GM21367 (cell line): ENCODE data around the gene DIAPH1.
"Not testable (repeated sequence)": the region's sequence is repeated elsewhere in the genome, so short reads cannot be mapped to it uniquely, and the experiment has no call there.

ENCODE experiments used
- ATAC-seq: cut with Tn5 transposase; IDR thresholded peaks from one replicate; pipeline ENCODE4 v1.9.1; 2021; ENCODE audit not compliant: unreplicated experiment

The DIAPH1 gene

DNA sequence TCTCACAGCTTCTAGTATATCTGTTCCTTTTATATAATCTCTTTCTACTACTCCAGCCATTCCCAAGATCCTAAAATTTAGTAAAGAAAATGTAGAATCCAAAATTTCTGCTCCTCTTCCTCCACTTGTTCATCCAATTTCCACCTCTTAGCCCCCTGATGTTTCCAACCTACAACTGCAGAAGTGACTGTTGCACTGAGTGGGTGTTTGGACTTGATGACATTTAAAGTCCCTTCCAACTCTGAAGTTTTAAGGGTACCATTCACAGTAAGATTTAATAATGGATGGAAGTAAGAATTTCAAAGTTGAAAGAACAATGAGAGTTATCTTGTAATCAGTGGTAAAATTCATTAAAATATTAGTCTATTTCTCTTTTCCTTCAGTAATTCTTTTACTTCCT, 5.5 kb downstream of the DIAPH1 start:
- ATAC-seq = no peak

DNA sequence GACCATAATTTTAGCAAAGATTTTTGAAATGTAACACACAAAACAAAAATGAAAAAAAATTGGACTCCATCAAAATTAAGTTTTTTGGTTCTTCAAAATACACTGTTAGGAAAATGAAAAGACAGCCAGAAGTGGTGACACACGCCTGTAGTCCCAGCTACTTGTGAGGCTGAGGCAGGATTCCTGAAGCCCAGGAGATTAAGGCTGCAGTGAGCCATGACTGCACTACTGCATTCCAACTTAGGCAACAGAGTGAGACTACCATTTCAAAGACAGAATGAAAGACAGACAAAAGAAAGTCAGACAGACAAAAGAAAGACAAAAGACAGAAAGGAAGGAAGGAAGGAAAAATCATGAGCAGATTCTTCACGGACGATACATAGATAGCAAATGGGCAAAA, 7.5 kb downstream of the DIAPH1 start:
- no peak for ATAC-seq

DNA sequence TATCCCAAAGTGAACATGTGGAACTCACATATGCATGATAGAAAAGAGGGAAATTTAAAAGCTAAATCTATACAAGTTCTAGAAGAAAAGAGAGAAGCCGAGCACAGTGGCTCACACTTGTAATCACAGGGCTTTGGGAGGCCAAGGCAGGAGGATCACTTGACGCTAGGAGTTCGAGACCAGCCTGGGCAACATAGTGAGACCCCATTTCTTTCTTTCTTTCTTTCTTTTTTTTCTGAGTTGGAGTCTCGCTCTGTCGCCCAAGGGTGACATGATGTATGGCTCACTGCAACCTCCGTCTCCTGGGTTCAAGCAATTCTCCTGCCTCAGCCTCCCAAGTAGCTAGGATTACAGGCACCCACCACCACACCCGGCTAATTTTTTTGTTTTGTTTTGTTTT, 8.9 kb downstream of the DIAPH1 start:
- ATAC-seq = not testable (repeated sequence)

DNA sequence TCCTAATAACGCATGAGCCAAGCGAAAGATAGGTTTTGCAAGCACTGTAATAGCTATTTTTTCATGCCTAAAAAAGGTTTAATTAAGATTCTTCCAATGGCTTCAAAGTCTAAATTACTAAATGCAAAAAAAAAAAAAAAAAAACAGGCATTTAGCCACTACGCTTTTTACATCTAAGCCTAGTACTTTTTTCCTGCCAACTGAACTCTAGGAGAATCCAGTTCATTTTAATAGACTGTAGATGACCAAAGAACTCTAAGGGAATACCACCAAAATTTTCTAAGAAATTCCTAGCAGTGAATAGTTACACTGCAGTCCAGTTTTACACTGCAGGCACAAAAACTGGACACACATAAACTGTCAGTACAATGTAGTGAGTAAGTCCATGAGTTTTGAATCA, 9.8 kb downstream of the DIAPH1 start:
- no peak for ATAC-seq

DNA sequence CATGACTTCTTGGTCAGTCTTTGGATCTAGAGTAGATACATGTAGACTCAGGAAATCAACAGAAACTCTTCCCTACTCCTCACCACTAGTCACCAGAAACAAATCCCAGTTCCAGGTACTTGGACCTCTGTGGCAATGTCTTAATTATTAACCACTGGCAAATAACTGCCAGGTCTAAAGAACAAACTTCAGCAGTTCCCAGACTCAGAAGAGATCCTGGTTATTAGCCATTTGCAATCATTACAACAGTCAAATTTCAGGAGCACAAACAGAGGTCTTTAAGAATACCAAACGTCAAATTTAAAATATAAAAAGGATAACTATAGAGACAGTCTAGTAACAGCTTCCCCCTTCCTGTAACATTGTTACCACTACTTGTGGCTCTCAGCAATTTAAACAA, 10.2 kb downstream of the DIAPH1 start:
- no peak for ATAC-seq

DNA sequence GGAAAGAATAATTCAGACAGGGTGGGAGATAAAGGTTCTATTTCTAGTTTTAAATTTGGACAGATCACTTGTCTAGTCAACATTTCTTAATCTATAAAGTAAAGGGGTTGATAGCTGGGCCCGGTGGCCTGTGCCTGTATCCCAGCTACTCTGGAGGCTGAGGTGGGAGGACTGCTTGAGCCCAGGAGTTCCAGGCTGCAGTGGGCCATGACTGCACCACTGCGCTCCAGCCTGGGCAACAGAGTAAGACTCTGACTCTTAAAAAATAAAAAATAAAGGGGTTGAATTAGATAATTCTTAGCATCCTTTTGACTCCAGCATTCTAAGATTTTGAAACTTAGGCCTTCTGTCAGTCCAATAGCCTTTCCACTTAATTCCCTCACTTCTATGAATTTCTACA, 10.8 kb downstream of the DIAPH1 start:
- no peak for ATAC-seq

DNA sequence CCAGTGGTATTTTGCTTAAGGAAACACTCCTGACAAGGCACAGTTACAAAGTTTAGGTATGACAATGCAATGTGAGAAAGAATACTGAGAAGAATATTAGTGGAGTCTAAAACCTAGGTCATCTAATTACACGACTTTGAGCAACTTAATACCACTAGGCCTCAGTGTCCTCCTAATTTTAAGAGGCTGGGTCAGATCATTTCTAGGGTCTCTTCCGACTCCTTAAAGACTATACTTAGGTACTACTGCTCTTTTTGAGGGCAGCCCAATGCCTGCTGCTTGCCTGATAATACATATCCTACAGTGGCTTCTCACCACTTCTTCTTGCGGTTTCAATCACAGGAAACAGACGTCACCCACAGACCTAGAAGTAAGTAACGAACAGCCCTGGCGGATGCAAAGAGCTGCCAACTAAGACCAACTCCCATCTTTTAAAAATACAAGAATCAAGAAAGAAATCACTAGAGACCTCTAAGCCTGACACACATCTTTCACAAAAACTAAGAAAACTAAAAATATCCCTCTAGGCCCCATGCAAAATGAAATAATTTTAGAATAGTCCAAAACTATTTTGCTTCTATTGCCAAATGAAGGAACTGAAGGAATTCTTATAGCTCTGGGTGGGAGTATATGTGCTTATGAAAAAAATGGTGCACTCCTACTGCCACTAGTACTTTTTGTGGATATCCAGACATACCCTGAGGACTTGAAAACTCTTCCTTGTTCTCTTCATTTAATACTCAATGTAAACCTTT, 13.1 kb downstream of the DIAPH1 start:
- ATAC-seq = peak; percentile 95

DNA sequence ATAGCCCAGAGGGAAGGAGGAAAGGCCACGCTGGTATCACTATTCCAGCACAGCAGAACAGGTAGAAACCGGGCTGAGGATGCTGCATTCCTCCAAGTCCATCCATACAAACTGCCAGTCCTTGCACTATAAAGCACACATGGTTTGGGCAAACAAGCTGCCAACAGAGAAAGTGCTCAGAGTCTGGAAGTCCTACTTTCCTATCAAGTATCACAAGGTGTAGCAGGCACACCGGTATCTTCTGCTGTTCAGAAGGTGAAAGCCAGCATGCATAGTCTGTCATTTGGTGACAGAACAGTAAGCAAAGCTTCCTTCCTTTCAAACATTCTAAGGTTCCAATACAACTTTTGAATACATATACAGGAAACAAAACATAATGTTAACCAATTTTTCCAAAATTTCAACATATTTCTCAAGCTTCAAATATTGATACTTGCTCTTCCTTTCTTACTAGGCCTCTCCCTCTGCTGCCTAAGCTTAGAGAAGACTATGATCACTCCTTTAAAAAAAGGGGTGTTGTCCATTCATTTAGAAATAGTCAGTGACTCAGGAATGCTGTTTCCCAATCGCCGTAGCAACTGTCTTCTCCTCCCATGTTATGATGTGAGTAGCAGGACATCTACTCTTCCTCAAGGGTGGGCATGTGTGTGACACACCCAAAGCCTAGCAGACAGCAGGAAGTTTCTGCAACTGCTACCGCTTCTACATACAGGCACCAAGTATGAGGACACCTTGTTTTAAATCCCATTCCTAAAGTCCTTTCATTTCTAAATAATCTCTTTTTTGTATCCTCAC, 14.7 kb downstream of the DIAPH1 start:
- ATAC-seq = no peak

DNA sequence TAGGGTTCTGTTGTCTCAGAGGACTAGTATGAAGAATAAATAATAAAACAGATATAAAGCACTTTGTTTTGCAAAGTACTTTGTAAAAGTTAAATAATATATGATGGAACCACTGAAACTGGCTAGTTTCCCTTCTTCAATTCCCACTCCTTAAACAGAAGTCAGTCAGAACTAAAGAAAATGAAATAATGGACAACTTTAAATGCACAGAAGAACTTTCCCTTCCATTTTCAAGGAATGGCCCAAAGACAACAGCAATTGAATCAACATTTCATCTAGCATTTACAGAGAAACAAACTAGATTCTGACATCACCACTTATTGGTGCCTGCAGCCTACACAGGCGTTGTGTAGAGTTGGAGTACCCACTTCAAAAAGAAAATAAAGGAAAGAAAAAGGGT, 16.2 kb downstream of the DIAPH1 start:
- ATAC-seq = no peak

DNA sequence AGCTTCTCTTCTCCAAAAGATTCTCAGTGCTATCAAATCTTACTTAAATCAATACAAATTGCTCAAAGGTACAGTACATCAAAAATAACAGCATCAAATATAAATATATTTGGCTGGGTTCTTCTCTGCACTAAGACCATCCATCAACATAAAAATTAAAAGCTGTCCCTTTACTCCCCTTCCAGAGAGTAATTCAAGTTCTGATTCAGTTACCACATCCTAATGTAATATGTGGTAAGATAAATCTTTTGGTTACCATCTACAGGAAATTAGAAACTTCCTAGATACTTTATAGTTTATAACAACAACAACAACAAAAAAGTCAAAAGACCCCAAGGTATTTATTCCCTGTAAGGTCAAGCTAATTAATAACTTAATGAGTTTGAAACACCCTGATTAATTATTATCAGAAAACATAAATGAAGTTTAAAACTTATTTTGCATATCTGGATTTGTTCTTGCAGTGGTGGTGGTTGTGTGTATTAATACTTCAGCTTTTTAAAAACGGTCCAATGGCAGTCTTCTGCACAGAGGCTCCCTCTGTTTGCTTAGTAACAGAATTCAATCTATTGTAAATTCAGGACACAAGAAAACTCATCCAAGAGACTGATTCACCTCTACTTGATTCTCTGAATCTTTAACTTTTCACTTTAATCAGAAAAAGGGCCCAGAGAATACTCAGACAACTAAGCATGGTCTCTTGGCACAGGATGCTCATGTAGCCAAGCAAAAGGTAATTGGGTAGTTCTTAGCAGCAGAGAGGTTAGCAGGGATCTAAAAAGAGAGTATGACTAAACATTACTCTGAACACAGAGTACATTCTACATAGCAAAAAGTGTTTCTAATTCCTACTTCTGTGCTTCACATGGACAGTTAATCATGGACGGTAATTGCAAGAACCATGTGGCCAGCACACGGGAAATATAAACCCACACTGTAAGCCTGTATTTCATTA, 20.1 kb downstream of the DIAPH1 start:
- peak; percentile 45 for ATAC-seq

DNA sequence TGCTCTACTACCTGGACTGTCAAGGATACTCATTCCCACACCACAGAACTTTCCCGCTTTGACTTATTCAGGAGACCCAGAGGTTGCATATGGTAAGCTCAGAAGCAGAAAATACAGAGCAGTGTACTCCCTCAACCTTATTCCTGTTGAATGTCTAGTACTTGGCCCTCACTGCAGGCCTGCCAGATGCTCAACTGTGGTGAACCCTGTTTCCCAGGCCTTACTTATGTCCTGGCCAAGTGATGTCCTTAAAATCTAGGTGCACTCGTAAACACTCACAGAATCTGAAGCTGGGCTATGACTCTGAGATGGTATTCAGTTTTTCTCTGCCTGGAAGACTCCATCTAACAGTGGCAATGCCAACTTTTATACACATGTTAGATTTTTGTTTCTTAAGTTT, 21.0 kb downstream of the DIAPH1 start:
- ATAC-seq = no peak

DNA sequence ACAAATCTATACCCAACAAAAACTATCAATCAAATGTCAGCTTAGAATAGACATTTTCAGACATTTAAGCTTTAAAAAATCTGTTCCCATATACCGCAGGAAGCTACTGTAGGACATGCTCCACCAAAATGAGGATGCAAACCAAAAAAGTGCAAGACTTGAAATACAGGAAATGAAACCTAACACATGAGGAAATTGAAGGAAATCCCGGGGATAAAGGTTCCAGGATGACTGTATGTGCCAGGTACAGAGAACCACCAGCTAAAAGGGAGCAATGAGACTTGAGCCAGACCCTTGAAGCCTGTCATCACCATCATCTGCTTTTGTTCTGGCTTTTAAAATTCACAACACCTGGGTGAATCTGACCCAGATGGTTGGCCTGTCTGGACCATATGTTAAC, 21.4 kb downstream of the DIAPH1 start:
- no peak for ATAC-seq

DNA sequence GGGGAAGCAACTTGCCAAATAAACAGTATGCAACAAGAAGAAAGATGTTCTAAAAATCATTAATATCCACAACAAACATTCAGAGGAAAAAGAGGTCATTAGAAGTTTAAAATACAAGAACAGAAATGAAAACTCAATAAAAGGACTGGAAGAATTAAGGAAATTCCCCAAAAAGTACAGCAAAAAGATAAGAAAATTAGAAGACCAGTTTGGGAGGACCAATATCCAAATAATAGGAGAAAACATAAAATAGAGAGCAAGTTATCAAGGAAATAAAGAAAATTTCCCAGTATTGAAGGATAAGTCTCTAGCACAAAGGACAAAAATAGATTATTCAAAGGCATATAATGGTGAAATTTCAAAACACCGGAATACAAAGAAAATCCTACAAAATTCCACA, 21.9 kb downstream of the DIAPH1 start:
- ATAC-seq = no peak

DNA sequence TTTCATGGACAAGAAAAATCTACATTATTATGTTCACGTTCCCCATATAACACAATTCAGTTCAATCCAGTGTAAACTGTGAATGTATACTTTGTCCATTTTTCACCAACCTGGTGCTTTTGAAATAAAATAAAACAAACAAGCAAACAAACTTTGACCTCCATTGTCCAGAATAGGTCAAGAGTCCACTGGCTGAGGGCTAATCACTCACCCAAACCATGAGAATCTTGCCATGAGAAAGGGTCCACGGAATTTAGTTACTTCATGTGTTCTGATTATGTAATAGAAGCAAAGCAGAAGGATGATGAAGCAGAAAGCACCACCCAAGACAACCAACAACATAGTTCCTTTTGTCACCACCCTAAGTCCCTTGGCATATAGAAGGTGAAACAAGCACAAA, 28.7 kb downstream of the DIAPH1 start:
- no peak for ATAC-seq

DNA sequence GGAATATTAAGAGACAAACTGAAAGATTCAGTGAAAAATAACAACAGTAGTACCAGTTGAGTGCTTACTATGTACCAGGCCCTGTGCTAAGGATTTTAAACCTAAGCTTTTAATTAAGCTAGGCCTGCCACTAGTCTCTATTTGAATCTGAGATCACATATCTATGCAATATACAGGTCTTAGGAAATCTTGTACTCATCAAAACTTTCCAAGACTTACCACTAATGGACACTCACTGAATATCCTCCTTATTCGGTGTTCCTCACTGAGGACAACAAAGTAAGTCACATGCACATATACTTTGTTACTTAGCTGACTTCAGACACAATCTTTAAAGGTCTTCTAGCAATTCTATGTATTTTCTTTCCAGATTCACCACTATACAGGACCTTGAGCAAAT, 32.6 kb downstream of the DIAPH1 start:
- no peak for ATAC-seq

DNA sequence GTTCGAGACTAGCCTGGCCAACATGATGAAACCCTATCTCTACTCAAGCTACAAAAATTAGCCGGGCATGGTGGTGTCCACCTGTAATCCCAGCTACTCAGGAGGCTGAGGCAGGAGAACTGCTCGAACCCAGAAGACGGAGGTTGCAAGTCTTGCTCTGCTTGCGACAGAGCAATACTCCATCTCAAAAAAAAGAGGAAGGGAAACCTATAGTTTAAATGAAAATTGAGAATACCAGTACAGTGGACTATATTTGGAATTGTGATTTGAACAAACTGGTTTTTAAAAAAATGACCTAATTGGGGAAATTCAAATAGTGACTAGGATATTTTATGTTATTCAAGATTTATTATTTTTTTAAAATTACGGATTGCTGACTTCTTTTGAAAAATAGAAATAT, 33.2 kb downstream of the DIAPH1 start:
- ATAC-seq = no peak

DNA sequence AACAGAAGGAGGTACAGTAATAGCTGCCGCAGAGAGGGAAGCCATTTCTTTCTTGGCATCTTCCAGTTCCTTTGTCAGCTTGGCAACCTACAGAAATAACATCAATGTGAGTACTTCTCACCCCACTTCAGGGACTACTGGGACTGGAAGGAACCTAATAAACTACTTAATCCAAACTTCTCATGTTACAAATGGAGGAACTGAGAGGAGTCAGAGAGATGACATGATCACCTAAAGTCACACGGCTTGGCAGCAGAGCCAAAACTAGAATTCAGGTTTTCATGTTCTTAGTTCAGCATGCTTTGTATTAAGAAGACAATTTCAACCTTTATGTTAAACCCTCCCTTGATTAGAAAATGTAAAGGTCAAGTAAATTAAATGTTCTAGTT, 44.7 kb downstream of the DIAPH1 start:
- no peak for ATAC-seq

DNA sequence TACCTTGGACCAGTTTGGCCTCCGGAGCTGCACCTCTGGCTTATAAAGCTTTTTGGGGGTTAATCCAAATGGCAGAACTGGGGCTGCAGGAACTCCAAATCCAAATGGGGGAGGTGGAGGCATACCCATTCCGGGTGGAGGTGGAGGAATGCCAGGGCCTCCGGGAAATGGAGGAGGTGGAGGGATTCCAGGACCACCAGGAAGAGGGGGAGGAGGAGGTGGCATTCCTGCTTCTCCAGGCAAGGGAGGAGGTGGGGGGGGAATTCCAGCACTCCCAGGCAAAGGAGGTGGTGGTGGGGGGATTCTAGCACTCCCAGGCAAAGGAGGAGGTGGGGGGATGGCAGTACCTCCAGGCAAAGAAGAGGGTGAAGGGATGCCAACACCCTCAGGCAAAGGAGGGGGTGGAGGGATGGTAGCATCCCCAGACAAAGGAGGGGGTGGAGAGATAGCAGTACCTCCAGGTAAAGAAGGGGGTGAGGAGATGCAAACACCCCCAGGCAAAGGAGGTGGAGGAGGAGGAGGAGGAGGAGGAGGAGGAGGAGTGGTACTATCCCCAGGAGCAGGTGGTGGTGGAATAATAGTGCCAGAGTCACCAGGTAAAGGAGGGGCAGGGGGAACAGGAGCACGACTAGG, 45.2 kb downstream of the DIAPH1 start:
- ATAC-seq = no peak

DNA sequence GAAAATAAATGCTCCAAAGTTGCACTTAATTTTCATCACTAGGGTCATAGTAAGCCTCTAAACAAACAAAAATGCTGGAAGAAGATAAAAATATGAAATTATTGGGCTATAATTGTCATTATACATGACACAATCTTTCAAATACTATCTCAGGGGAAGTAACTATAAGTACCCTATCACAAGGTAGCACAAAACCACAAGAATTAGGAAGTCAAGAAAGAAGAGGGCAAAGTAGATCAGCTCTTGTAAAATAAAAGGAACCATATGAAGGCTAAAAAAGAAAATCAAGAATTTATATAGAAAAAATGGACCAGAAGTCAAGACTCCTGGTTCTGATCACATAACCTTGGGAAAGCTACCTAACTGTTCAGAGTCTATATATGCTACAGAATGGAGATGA, 48.1 kb downstream of the DIAPH1 start:
- ATAC-seq = no peak

DNA sequence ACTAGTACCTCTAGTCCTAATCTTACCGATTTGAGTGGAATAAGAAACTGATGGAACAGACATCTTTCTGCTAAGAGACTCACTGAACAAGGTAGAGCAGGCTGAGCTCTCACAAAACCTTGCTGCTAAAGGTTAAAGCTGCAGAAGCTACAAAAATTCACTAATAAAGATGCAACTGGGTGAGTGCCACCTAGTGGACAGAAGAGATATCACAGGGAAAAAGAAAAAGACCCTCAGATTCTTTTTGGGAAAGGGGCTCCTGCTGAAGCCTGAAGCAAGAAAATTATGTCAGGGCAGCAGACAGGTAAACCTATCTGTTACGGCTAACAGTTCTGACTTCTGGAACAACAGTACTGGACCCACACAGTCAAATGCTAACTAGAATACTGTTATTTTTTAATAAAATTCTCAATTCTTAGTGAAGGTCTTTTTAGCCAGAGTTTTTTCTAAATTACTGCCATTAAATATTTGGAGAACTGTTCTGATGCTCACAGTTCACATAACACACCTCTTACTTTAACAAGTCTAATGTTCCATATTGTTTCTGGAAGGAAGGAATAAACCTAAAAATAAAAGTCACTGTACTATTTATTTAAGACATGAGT, 51.2 kb downstream of the DIAPH1 start:
- ATAC-seq = no peak
